Upper lobe of right lung (tissue), 1 donor: ENCODE results near the gene TP53BP2. TPM values are rescaled to one million over a fixed set of nuclear protein-coding genes. Genes with fewer than 3 reads are reported as not detected.

Experiments used
- ATAC-seq: fragments of 200-7000 bp; cut with Tn5 transposase; one replicate; pipeline ENCODE4 v1.9.1; 2020; ENCODE audit warnings: mild to moderate bottlenecking, moderate library complexity
- DNase-seq: peaks from one replicate; pipeline ENCODE4 v3.0.0-alpha.2; 2020
- H3K27ac ChIP-seq: fragments of 200-600 bp; one replicate; pipeline ENCODE4 v1.8.0; 2022
- H3K27me3 ChIP-seq: fragments of 200-600 bp; one replicate; pipeline ENCODE4 v1.8.0; 2022; ENCODE audit warnings: mild to moderate bottlenecking
- H3K36me3 ChIP-seq: fragments of 200-600 bp; one replicate; pipeline ENCODE4 v1.8.0; 2022
- H3K4me1 ChIP-seq: fragments of 200-600 bp; one replicate; pipeline ENCODE4 v1.8.0; 2022
- H3K4me3 ChIP-seq: fragments of 200-600 bp; one replicate; pipeline ENCODE4 v1.8.0; 2022; ENCODE audit warnings: mild to moderate bottlenecking
- H3K9me3 ChIP-seq: fragments of 200-600 bp; one replicate; pipeline ENCODE4 v1.8.0; 2022
- intact Hi-C: fragments of 100-400 bp; cut with DNase I; formaldehyde crosslinking; loops from one replicate; pipeline ENCODE4 v1.11.0; 2022
- total RNA-seq: library from RNA; stranded (reverse); fragmentation: NEBNext Ultra II Directional; extraction: Animal tissue kit (Norgen Biotek cat#: 25700); gene quantifications from one replicate; pipeline ENCODE4 v1.2.1, GENCODE V29; 2021
- TF ChIP-seq, protein P1 (sequence below): fragments of 200-600 bp; IDR thresholded peaks from one replicate; pipeline ENCODE4 v1.8.0; 2022; ENCODE audit warnings: antibody characterized with exemption
- donor health status: DM: no; HTN: yes; CAD: no; lungs with severe emphysema.

Gene TP53BP2
- total RNA-seq, 1 donor from 2014 or later, result 64.4 TPM

DNA sequence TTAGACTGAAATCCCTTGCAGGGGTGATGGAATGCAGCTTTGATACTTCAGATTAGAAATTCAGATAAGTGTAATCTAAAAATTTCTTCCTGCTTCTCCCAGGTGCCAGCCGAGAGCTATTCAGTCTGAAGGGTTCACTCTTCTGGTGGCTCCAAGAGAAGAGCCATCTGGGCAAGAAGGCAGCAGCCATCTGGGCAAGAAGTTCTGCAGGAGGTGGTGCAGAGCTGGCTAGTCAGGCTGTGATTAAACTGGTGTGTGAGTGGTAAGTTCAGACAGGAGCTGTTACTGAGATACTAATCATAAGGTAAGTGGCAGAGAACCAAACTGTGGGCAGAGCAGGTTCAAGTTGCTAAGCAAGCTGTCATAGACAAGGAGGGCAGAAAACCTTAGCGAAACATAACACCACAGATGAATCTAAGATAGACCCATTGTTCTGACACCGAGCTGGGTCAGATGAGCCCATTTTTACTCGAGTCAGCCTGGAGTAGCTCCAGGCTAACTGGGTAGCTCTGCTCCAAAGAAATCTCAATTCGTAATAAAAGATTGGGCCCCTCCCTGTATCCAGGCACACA, 14.4 kb upstream of the TP53BP2 start:
- H3K36me3 ChIP-seq, result no peaks in the 10 kb centered on the region
- H3K9me3 ChIP-seq, result no peaks in the 10 kb centered on the region
- H3K27me3 ChIP-seq, result no peaks in the 10 kb centered on the region
- no peaks in the 10 kb centered on the region for H3K4me1 ChIP-seq
- DNase-seq, result no peak
- intact Hi-C loops, result no loop called here
- no peak overlapping the region for H3K4me3 ChIP-seq
- ATAC-seq, result peak; percentile 67
- TF ChIP-seq, protein P1, sequence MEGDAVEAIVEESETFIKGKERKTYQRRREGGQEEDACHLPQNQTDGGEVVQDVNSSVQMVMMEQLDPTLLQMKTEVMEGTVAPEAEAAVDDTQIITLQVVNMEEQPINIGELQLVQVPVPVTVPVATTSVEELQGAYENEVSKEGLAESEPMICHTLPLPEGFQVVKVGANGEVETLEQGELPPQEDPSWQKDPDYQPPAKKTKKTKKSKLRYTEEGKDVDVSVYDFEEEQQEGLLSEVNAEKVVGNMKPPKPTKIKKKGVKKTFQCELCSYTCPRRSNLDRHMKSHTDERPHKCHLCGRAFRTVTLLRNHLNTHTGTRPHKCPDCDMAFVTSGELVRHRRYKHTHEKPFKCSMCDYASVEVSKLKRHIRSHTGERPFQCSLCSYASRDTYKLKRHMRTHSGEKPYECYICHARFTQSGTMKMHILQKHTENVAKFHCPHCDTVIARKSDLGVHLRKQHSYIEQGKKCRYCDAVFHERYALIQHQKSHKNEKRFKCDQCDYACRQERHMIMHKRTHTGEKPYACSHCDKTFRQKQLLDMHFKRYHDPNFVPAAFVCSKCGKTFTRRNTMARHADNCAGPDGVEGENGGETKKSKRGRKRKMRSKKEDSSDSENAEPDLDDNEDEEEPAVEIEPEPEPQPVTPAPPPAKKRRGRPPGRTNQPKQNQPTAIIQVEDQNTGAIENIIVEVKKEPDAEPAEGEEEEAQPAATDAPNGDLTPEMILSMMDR, result no peak
- H3K27ac ChIP-seq, result no peak overlapping the region

DNA sequence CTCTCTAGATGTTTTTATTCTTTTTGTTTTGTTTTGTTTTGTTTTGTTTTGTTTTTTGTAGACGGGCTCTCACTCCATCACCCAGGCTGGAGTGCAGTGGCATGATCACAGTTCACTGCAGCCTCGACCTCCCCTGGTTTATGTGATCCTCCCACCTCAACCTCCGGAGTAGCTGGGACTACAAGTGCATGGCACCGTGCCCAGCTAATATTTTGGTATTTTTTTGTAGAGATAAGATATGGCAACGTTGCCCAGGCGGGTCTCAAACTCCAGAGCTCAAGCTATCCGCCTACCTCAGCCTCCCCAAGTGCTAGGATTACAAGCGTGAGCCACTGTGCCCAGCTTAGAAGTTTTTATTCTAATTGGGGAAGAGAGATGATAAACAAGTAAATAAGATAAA, 13.3 kb upstream of the TP53BP2 start:
- intact Hi-C loops, result no loop called here
- no peaks in the 10 kb centered on the region for H3K4me1 ChIP-seq
- no peaks in the 10 kb centered on the region for H3K9me3 ChIP-seq
- no peaks in the 10 kb centered on the region for H3K27me3 ChIP-seq
- H3K4me3 ChIP-seq, result no peak overlapping the region
- H3K27ac ChIP-seq, result no peak overlapping the region
- TF ChIP-seq, protein P1, result no peak
- DNase-seq (no peak), ATAC-seq (no peak)
- no peaks in the 10 kb centered on the region for H3K36me3 ChIP-seq

DNA sequence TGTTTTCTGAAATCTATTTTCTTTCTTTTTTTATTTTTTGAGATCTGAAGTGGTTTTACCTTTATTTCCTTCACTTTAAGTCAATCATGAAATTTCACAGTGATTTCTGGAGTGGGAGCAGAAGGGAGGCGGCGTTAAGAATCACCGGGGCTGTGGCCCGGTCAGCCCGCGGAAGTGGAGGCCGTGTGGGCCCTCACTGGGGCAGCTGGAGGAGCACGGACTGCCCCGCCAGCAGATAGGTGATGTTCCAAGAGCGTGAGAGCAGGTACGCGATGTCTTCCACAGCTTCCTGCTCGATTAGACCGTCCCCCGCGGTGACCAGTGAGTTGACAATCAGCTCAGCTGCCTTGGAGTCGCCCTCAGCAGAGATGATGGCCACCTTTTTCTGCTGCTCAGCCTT, 10.6 kb upstream of the TP53BP2 start:
- intact Hi-C loops, result no loop called here
- no peaks in the 10 kb centered on the region for H3K9me3 ChIP-seq
- DNase-seq, result no peak
- no peaks in the 10 kb centered on the region for H3K4me1 ChIP-seq
- no peak for ATAC-seq
- no peak overlapping the region for H3K4me3 ChIP-seq
- no peaks in the 10 kb centered on the region for H3K27me3 ChIP-seq
- H3K27ac ChIP-seq, result no peak overlapping the region
- no peaks in the 10 kb centered on the region for H3K36me3 ChIP-seq
- TF ChIP-seq, protein P1, result no peak

DNA sequence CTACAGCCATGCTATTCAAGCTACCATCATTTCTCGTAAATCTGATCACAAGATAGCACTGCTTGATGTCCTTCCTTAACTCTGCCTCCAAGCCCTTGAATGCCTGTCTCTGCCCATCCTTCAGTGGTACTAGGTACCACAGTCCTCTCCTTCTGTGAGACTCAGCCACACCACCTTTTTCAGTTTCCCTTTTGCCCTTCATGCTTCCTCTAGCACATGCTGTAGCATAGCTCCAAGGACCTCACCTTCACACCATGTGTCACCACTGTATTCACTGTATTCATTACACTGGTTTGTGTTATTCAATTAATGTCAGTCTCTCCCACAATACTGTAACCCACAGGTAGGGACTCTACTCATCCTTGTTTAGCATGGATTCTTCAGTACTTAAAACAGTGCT, 8.0 kb upstream of the TP53BP2 start:
- TF ChIP-seq, protein P1, result no peak
- H3K36me3 ChIP-seq, result no peaks in the 10 kb centered on the region
- H3K9me3 ChIP-seq, result no peaks in the 10 kb centered on the region
- H3K4me3 ChIP-seq, result no peak overlapping the region
- intact Hi-C loops, result no loop called here
- ATAC-seq (no peak), DNase-seq (no peak)
- no peaks in the 10 kb centered on the region for H3K4me1 ChIP-seq
- H3K27me3 ChIP-seq, result no peaks in the 10 kb centered on the region
- H3K27ac ChIP-seq, result no peak overlapping the region

DNA sequence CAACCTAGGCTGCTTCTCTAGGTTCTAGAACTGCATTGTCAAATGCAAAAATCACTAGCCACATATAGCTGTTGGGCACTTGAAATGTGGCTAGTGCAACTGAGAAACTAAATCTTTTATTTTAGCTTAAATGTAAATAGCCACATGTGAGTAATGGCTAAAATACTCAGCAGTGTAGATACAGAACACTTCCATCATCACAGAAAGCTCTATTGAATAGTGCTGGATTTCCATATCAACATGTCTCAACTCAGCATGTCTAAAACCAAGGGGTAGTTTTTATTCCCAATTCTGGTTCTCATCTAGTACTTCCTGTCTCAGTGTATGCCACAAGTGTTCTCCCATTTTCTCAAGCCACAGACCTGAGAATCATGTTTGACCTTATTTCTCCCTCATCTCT, 7.5 kb upstream of the TP53BP2 start:
- intact Hi-C loops, result no loop called here
- Histone ChIP-seq H3K9me3 (no peaks in the 10 kb centered on the region), H3K36me3 (no peaks in the 10 kb centered on the region), H3K4me1 (no peaks in the 10 kb centered on the region), H3K27ac (no peak overlapping the region), H3K27me3 (no peaks in the 10 kb centered on the region), H3K4me3 (no peak overlapping the region)
- TF ChIP-seq, protein P1, result no peak
- ATAC-seq (no peak), DNase-seq (no peak)

DNA sequence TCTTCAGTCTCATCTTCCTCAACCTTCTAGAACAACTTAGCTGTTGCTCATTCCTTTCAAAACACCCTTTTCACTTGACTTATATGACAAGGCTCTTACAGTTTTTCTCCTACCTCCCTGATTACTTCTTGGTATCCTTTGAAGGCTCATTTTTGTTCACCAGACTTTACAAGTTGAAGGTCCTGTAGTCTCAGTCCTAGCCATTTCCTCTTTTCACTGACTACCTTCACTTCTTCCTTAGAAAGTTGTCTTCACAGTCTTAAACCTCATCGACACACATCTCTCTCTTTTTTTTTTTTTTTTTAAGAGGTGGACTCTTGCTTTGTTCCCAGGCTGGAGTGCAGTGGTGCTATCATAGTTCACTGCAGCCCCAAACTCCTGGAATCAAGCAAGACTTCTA, 6.6 kb upstream of the TP53BP2 start:
- no peaks in the 10 kb centered on the region for H3K27me3 ChIP-seq
- H3K4me1 ChIP-seq, result peaks cover 2% of the 10 kb centered on the region
- intact Hi-C loops, result no loop called here
- no peak overlapping the region for H3K27ac ChIP-seq
- H3K36me3 ChIP-seq, result no peaks in the 10 kb centered on the region
- DNase-seq, result no peak
- H3K4me3 ChIP-seq, result no peak overlapping the region
- H3K9me3 ChIP-seq, result no peaks in the 10 kb centered on the region
- TF ChIP-seq, protein P1, result no peak
- ATAC-seq, result no peak
